ENCODE results near the gene TSPYL1. TPM values are rescaled to one million over a fixed set of nuclear protein-coding genes. Genes with fewer than 3 reads are reported as not detected.

TSPYL1 gene
- total RNA-seq, 1 experiment from 2014 or later, result 68.6 TPM

DNA sequence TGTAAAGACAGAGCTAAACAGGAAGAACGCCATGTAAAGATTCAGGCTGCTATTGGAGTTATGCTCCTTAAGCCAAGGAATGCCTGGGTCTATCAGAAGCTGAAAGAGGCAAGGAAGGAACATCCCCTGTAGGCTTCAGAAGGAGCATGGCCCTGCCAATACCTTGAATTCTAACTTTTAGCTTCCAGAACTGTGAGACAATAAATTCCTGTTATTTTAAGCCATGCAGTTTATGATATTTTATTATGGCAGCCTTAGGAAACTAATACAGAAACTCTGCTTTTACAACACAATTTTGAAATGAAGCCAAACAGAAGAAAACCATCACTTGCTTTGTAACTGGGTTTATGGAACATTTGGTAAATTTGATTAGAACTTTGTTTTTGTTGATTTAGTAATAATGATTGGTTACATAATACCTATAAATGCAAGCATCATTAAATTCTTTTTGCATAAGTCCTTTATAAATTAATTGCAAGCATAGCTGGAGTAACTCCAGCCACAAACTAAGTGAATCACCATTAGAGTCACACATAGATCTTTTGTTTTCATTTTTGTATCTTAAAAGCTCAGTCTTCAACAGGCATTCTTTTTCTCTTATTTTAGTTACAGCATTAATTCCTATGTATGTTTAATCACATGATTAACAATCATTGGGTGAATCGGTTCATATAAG lies 33.5 kb upstream of the TSPYL1 start:
- no peaks in the 10 kb centered on the region for H3K27me3 Mint-ChIP-seq (ENCODE audit: low read depth)
- H3K36me3 Mint-ChIP-seq, result peaks cover 5% of the 10 kb centered on the region; the same call in 1 of the 2 replicates
- ChIA-PET POLR2A (no interaction called here), CTCF (interaction anchor here (1.9 kb wide), 1 partner anchor 26 kb away, joined by 4 read pairs; no protein-coding TSS in a partner anchor)
- DNase-seq (ENCODE audit: low spot score) (no peak), ATAC-seq (no peak)
- TF ChIP-seq, protein P1, sequence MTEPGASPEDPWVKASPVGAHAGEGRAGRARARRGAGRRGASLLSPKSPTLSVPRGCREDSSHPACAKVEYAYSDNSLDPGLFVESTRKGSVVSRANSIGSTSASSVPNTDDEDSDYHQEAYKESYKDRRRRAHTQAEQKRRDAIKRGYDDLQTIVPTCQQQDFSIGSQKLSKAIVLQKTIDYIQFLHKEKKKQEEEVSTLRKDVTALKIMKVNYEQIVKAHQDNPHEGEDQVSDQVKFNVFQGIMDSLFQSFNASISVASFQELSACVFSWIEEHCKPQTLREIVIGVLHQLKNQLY (CRISPR knock-in tag; IDR thresholded peaks at IDR 0.05), result no peak
- TF ChIP-seq, protein P2, sequence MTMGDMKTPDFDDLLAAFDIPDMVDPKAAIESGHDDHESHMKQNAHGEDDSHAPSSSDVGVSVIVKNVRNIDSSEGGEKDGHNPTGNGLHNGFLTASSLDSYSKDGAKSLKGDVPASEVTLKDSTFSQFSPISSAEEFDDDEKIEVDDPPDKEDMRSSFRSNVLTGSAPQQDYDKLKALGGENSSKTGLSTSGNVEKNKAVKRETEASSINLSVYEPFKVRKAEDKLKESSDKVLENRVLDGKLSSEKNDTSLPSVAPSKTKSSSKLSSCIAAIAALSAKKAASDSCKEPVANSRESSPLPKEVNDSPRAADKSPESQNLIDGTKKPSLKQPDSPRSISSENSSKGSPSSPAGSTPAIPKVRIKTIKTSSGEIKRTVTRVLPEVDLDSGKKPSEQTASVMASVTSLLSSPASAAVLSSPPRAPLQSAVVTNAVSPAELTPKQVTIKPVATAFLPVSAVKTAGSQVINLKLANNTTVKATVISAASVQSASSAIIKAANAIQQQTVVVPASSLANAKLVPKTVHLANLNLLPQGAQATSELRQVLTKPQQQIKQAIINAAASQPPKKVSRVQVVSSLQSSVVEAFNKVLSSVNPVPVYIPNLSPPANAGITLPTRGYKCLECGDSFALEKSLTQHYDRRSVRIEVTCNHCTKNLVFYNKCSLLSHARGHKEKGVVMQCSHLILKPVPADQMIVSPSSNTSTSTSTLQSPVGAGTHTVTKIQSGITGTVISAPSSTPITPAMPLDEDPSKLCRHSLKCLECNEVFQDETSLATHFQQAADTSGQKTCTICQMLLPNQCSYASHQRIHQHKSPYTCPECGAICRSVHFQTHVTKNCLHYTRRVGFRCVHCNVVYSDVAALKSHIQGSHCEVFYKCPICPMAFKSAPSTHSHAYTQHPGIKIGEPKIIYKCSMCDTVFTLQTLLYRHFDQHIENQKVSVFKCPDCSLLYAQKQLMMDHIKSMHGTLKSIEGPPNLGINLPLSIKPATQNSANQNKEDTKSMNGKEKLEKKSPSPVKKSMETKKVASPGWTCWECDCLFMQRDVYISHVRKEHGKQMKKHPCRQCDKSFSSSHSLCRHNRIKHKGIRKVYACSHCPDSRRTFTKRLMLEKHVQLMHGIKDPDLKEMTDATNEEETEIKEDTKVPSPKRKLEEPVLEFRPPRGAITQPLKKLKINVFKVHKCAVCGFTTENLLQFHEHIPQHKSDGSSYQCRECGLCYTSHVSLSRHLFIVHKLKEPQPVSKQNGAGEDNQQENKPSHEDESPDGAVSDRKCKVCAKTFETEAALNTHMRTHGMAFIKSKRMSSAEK (CRISPR knock-in tag; IDR thresholded peaks at IDR 0.05; ENCODE audit: borderline replicate concordance), result no peak
- TF ChIP-seq, protein P3, sequence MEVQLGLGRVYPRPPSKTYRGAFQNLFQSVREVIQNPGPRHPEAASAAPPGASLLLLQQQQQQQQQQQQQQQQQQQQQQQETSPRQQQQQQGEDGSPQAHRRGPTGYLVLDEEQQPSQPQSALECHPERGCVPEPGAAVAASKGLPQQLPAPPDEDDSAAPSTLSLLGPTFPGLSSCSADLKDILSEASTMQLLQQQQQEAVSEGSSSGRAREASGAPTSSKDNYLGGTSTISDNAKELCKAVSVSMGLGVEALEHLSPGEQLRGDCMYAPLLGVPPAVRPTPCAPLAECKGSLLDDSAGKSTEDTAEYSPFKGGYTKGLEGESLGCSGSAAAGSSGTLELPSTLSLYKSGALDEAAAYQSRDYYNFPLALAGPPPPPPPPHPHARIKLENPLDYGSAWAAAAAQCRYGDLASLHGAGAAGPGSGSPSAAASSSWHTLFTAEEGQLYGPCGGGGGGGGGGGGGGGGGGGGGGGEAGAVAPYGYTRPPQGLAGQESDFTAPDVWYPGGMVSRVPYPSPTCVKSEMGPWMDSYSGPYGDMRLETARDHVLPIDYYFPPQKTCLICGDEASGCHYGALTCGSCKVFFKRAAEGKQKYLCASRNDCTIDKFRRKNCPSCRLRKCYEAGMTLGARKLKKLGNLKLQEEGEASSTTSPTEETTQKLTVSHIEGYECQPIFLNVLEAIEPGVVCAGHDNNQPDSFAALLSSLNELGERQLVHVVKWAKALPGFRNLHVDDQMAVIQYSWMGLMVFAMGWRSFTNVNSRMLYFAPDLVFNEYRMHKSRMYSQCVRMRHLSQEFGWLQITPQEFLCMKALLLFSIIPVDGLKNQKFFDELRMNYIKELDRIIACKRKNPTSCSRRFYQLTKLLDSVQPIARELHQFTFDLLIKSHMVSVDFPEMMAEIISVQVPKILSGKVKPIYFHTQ (CRISPR knock-in tag; IDR thresholded peaks at IDR 0.05), result no peak
- no peak for TF ChIP-seq SMAD4 (CRISPR knock-in tag; IDR thresholded peaks at IDR 0.05)
- no peak for TF ChIP-seq NFE2L1 (CRISPR knock-in tag; IDR thresholded peaks at IDR 0.05)
- peaks cover 19% of the 10 kb centered on the region for H3K9me3 Mint-ChIP-seq
- H3K27ac Mint-ChIP-seq, result no peak overlapping the region
- H3K4me1 Mint-ChIP-seq, result 0 out of 2 replicates have a peak, but pooled peaks cover 4% of the 10 kb centered on the region
- H3K4me3 Mint-ChIP-seq, result no peak overlapping the region

DNA sequence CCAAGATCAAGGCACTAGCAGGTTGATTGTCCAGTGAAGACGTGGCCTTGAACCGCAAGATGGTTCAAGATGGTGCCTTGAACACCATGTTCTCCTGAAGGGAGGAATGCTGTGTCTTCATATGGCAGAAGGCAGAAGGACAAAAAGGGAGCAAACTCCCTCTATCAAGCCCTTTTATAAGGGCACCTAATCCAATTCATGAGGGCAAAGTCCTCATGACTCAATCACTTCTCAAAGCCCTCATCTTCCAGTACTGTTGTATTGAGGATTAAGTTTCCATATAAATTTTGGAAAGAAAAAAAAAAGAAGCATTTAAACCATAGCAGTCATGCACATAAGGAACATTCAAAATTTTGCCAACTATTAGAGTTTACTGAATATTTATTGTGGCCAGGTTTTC lies 29.9 kb upstream of the TSPYL1 start:
- Mint-ChIP-seq H3K4me3 (no peak overlapping the region), H3K36me3 (peaks cover 5% of the 10 kb centered on the region; the same call in 1 of the 2 replicates), H3K4me1 (0 out of 2 replicates have a peak, but pooled peaks cover 4% of the 10 kb centered on the region), H3K9me3 (peaks cover 19% of the 10 kb centered on the region), H3K27me3 (ENCODE audit: low read depth) (no peaks in the 10 kb centered on the region), H3K27ac (no peak overlapping the region)
- POLR2A ChIA-PET, result no interaction called here
- TF ChIP-seq ETV6 (CRISPR knock-in tag; IDR thresholded peaks at IDR 0.05) (no peak), NR2C2 (CRISPR knock-in tag; IDR thresholded peaks at IDR 0.05) (no peak), SOX15 (CRISPR knock-in tag; IDR thresholded peaks at IDR 0.05) (no peak), TEAD4 (CRISPR knock-in tag; IDR thresholded peaks at IDR 0.05) (no peak), ESRRA (CRISPR knock-in tag; IDR thresholded peaks at IDR 0.05; ENCODE audit: borderline replicate concordance) (no peak)
- TF ChIP-seq, protein P4, sequence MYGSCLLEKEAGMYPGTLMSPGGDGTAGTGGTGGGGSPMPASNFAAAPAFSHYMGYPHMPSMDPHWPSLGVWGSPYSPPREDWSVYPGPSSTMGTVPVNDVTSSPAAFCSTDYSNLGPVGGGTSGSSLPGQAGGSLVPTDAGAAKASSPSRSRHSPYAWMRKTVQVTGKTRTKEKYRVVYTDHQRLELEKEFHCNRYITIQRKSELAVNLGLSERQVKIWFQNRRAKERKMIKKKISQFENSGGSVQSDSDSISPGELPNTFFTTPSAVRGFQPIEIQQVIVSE (CRISPR knock-in tag; IDR thresholded peaks at IDR 0.05; ENCODE audit: borderline replicate concordance), result no peak
- CTCF ChIA-PET, result no interaction called here
- DNase-seq (ENCODE audit: low spot score), result no peak
- no peak for ATAC-seq

DNA sequence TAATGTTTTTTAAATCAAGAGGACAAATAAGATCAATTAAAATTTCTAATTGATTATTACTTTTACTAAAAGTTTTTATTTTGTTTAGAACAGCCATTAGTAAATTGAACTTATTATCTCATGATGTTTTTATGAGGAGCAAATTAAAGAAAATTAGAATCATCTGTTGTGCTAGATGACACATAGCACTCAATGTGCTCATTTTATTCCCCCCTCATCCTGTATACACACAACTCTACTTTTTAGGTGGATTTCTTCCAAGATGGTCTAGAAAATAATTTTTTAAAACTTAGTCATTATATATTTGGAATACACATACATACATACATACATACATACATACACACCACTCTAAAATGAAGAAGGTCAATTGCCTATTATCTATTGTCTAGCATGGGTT lies 29.3 kb upstream of the TSPYL1 start:
- H3K4me1 Mint-ChIP-seq, result 0 out of 2 replicates have a peak, but pooled peaks cover 4% of the 10 kb centered on the region
- H3K9me3 Mint-ChIP-seq, result peaks cover 19% of the 10 kb centered on the region
- POLR2A ChIA-PET, result no interaction called here
- no peak overlapping the region for H3K27ac Mint-ChIP-seq
- H3K27me3 Mint-ChIP-seq (ENCODE audit: low read depth), result no peaks in the 10 kb centered on the region
- DNase-seq (ENCODE audit: low spot score) (no peak), ATAC-seq (no peak)
- H3K4me3 Mint-ChIP-seq, result no peak overlapping the region
- CTCF ChIA-PET, result no interaction called here
- H3K36me3 Mint-ChIP-seq, result peaks cover 5% of the 10 kb centered on the region; the same call in 1 of the 2 replicates
- TF ChIP-seq, protein P5, sequence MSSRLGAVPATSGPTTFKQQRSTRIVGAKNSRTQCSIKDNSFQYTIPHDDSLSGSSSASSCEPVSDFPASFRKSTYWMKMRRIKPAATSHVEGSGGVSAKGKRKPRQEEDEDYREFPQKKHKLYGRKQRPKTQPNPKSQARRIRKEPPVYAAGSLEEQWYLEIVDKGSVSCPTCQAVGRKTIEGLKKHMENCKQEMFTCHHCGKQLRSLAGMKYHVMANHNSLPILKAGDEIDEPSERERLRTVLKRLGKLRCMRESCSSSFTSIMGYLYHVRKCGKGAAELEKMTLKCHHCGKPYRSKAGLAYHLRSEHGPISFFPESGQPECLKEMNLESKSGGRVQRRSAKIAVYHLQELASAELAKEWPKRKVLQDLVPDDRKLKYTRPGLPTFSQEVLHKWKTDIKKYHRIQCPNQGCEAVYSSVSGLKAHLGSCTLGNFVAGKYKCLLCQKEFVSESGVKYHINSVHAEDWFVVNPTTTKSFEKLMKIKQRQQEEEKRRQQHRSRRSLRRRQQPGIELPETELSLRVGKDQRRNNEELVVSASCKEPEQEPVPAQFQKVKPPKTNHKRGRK (CRISPR knock-in tag; IDR thresholded peaks at IDR 0.05; ENCODE audit: borderline replicate concordance), result no peak
- TF ChIP-seq FOXJ3 (CRISPR knock-in tag; IDR thresholded peaks at IDR 0.05; ENCODE audit: borderline replicate concordance) (no peak), CBFB (CRISPR knock-in tag; IDR thresholded peaks at IDR 0.05; ENCODE audit: low read depth) (no peak)
- TF ChIP-seq, protein P6, sequence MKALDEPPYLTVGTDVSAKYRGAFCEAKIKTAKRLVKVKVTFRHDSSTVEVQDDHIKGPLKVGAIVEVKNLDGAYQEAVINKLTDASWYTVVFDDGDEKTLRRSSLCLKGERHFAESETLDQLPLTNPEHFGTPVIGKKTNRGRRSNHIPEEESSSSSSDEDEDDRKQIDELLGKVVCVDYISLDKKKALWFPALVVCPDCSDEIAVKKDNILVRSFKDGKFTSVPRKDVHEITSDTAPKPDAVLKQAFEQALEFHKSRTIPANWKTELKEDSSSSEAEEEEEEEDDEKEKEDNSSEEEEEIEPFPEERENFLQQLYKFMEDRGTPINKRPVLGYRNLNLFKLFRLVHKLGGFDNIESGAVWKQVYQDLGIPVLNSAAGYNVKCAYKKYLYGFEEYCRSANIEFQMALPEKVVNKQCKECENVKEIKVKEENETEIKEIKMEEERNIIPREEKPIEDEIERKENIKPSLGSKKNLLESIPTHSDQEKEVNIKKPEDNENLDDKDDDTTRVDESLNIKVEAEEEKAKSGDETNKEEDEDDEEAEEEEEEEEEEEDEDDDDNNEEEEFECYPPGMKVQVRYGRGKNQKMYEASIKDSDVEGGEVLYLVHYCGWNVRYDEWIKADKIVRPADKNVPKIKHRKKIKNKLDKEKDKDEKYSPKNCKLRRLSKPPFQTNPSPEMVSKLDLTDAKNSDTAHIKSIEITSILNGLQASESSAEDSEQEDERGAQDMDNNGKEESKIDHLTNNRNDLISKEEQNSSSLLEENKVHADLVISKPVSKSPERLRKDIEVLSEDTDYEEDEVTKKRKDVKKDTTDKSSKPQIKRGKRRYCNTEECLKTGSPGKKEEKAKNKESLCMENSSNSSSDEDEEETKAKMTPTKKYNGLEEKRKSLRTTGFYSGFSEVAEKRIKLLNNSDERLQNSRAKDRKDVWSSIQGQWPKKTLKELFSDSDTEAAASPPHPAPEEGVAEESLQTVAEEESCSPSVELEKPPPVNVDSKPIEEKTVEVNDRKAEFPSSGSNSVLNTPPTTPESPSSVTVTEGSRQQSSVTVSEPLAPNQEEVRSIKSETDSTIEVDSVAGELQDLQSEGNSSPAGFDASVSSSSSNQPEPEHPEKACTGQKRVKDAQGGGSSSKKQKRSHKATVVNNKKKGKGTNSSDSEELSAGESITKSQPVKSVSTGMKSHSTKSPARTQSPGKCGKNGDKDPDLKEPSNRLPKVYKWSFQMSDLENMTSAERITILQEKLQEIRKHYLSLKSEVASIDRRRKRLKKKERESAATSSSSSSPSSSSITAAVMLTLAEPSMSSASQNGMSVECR (CRISPR knock-in tag; IDR thresholded peaks at IDR 0.05; ENCODE audit: borderline replicate concordance), result no peak
